Stimulated activated CD4-positive, alpha-beta T cell treated with anti-CD3 and anti-CD28 coated beads, TNF-alpha, amount 100 ng/mL, for 4 hours (primary cell): ENCODE data around the gene ILKAP.

Source experiments
- DNase-seq, 3 experiments: peaks; one replicate each; pipeline ENCODE4 v3.0.0-alpha.2; 2020; ENCODE audit warnings: low read depth in 3 of 3

ILKAP gene

DNA sequence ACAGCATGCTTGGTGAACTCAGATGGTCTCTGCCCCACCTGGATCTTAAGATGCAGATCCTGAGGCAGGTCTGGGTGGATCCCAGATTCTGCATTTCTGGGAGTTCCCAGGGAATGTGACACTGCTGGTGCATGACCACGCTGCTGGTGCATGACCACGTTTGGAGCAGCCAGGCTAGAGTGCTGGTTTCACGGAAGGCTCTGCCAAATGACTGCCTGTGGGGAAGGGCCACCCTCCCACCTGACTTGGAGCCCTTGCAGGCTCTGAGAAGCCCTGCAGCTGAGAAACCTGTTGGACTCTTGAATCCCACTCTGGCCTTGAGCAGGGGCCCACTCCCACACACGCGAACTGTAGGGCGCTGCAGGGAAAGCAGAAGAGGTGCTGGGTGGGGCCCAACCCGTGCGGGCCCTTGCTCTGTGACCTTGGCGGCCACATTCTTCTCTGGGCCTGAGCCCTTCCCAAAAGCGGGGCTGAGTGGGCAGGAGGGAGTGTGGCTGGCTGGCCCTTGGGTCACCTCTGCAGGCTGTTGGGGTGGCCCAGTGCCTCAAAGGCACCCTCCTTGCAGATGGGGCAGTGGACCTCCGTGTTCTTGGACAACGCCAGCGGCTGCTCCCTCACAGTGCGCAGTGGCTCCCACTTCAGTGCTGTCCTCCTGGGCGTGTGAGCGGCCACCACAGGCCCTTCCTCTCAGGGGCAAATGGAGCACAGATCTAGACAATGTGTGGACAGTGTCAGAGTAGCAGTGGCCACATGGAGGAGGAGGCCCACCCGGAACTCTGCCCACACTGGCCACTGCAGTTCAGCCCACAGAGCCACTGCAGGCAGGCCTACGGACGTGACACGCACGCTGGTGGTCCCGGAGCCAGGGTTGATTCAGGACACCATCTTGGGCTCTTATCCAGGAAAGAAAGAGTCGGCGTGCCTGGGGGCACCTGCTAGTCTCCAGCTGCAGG is 36.8 kb downstream of the ILKAP start:
- no peak for DNase-seq

DNA sequence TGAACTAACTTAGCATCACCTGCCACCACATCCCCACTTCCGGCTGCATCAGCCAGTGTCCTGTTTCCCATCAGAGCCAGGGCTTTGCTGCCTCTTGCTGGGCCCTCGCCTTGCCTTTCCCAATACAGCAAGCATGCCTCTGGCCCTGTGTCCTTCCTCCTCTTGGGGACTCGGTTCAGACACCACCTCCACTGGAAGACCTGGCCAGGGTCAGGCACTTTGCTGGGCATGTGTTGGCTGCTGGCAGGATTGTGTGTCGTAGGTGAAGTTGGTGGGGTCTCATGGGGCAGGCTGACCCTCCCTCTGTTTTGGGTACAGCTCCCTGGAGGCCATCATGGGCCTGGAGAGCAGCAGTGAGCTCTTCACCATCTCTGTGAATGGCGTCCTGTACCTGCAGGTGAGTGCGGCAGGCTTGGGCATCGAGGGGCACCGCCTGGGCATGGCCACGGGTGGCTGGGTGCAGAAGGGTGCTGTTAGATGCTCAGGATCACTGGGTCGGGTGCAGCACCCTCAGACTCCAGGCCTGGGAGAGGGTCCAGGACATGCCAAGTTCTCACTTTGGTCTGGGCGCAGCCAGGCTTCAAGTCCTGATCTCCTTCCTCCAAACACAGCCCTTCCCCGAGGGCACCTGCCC is 38.1 kb downstream of the ILKAP start:
- no peak for DNase-seq

DNA sequence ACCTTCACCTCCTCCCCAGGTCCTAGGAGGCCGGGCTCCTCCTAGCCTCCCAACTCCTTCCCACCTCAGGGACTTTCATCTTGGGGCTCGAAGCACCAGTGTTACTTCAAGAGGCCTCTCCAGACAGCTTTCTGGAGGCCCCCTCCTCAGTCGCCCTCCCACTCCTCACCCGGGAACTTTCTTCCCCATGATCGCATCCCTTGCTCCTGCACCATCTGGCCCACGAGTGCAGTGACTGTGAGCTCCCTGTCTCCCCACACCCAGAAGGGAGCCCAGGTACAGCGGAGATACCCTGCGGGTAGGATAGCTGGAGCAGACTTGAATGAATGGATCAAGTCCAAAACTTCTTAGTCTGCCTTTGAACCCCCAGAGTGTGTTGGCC is 38.6 kb downstream of the ILKAP start:
- DNase-seq, result no peak

DNA sequence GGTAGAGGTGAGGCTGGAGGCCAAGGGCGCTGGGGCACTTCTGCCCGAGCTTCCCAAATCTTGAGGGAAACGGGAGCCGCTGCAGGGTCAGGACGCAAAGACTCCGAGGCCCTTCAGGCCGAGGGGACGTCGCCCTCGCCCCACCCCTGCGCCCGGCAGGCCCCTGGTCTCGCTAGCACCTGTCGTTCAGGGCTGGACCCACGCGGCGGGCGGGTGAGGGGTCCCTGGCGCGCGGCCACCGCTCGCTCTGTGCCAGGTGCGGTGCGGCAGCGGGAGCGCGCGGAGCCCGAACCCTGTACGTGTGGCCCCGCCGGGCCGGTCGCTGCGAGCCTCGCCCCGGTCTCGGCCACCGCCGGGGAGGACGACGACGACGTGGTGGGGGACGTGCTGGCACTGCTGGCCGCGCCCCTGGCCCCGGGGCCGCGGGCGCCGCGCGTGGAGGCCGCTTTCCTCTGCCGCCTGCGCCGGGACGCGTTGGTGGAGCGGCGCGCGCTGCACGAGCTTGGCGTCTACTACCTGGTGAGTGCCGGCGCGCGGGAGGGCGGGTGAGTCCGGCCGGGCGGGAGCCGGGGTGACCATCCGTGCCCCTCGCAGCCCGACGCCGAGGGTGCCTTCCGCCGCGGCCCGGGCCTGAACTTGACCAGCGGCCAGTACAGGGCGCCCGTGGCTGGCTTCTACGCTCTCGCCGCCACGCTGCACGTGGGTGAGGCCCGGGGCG is 39.9 kb downstream of the ILKAP start:
- DNase-seq, result no peak

DNA sequence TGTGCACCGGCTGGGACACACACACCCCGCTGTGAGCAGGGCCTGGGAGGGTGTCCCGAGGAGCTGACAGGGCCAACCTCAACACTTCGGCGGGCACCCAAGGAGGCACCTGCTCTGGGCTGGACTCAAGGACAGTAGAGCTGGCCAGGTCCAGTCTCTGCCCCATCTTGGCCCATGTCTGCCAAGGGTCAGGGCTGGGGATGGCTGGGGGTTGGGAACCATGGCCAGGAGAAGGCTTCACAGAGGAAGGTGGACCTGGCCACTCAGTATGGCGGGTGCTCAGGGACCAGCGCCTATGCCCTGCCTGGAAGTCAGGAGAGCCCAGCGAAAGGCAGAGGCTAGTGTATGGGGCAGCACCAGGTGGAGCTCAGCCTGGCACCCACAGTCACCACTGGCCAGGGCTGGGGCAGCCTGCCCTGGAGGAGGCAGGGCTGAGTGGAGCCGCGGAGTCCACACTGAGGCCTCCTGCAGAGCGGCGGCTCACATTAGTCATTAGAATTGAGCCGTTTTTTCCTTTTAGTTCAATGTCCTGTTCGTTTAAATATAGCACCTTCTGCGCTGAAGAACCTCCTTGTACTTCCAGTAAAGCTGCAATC is 40.6 kb downstream of the ILKAP start:
- DNase-seq, result no peak

DNA sequence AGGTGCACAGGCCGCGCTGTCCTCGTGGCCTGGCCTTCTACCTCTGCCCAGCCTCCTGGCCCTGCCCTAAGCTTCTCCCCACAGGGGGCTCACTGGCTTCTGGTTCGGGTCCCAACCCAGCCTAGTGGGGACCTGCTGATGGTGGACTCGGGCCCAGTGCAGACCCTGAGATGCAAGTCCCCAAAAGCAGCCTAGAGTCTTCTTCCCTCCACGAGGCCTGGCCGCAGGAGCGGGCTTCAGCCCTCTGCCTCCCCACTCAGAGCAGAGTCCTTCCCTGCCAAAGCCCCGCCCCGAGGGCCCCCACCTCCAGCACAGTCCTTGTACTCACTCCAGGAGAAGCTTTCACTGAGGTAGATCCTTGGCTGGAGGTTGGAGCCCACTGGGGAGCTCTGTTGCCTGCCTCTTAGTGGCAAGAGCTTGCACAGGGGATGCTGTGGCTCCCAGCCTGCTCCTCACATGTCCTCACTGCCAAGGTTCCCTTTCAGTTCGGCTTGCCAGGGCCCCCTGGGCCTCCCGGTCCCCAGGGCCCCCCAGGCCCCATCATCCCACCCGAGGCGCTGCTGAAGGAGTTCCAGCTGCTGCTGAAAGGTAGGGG is 41.1 kb downstream of the ILKAP start:
- no peak for DNase-seq

DNA sequence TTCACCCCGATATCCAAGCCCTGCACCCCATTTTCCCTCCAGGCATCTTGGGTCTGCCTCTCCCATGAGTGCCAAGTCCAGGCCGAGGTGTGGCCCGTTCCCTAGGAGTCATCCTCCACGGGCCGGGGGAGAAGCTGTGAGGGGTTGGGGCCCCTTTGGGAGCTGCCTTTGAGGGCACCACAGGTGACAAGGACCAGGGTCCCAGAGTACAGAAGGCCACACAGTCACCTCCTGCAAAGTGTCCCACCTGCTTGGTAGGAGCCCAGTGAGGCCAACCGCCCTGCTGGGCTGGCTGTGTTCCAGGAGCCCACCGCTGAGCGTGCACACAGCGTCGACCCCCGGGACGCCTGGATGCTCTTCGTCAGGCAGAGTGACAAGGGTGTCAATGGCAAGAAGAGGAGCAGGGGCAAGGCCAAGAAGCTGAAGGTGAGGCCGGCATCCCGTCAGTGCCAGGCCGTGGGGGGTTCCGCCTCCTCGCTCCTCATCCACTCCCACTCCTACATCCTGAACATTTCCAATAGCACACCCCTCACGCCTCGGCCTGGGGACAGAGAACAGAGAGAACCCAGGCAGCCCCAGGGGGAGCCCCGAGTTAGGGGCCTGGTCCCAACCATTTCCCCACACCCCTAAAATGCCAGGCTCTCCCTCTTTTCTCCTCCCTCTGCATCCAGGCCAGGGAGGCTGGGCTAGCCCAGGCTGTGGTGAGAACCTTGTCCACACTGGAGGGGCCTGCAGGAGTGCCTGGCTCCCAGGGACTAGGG is 42.0 kb downstream of the ILKAP start:
- no peak for DNase-seq

DNA sequence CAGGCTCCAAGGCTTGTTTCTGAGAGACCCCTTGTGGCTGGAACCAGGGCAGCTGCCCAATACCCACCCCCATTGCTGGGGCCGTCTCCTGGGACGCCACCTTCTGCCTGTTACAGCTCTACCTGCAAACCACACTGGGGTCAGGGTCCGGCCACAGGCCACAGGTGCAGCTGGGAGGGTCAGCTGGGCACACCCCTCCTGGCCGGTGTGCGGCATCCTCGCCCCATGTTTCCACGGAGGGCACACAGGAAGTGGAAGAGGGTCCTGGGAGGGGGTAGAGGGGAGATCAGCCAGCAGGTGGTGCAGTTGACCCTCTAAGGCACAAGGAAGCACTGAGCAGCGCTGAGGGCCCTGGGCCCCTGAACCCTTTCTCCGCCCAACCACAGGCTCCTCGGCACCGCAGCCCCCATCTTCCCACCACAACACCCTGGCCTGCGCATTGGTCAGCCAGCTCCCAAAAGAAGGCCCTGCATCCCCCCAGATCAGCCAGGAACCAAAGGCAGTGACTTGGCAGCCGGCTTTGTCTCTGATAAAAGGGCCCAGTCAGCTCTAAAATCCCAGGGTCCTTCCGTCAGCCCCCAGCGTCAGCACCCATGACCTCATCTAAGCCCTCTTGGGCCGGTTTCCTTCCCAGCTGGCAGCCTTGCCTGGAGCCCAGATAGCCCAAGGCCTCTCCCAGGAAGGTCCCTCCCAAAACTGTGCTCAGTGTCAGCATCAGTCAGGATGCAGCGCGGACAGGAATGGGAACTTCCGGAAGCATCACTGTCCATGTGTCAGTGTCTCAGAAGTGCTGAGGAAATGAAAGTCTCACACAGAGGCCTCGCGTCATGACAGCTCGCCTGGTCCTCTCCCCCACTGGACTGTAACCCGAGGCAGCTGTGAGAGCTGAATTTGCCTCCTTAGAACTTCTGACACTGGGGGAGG is 43.0 kb downstream of the ILKAP start:
- DNase-seq, result no peak

DNA sequence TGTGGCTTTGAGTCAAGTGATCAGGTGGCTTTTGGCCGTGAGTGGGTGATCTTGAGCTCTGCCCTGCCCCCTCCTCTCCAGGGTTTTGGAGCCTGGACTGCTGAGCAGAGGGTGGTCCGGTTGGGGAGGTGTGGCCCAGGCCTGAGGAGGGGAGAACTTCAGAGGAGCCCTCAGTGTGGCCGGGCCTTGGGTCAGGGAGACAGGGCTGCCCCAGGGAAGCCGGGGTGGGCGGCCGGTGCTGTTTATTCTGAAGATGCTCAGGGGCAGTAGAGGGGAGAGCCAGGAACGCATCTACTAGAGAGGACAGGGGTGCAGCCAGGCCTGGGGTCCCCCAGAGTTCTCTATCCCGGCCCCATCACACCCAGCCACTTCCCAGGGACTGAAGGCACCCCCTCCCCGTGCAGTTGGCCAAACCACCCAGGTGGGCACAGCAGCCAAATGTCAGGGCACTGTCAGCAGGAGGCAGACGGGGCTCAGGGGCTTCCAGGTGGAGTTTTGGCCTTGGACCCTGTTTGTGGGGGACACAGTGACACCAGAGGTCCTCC is 43.8 kb downstream of the ILKAP start:
- DNase-seq, result no peak

DNA sequence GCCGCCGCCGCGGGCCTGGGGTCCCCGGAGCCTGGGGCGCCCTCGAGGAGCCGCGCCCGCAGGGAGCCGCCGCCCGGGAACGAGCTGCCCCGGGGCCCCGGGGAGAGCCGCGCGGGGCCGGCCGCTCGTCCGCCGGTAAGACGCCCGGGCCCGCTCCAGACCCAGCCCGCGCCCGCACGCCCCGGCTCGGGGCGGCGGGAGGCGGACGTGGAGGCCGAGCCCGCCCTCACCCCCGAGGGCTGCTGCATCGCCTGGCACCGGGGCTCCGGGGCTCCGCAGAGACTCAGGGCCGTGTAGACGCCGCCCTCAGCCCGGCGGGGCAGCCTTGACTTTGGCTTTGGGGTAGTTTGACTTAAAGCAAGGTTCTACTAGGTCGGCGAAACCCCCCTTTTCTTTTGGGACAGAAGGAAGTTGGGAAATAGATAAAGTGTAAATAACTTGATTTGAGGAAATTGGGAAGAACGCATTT is 44.4 kb downstream of the ILKAP start:
- no peak for DNase-seq

DNA sequence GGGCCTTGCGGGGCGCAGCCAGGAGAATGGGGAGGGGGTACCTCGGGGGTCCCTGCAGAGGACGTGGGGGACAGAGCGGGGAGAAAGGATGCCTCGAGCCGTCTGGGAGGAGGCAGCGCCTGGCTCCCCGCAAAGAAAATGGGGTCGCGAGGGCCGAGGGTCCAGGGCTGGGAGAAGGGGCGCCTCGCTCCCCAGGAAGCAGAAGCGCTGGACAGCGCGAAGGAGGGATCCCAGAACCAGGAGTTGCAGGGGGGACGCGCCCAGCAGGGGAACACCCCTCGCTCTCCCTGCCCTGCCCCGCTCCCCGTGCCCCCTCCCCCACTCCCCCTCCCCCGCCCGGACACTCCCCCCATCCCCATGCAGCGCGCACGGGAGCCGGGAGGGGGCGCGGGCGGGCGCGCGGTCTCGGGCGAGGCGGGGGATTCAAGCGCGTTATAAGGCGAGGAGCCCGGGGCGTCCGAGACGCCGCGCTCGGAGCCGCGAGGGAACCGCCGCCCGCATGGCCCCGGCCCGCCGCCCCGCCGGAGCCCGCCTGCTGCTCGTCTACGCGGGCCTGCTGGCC is 44.9 kb downstream of the ILKAP start, which contains the start of gene ERFE:
ERFE (plus strand) TSS at position 462 of the 562 bp plus-strand sequence; CDS start at position 500, 38 bp downstream.
- DNase-seq, result peak in 2 of 3 experiments; percentile 26 to 33

DNA sequence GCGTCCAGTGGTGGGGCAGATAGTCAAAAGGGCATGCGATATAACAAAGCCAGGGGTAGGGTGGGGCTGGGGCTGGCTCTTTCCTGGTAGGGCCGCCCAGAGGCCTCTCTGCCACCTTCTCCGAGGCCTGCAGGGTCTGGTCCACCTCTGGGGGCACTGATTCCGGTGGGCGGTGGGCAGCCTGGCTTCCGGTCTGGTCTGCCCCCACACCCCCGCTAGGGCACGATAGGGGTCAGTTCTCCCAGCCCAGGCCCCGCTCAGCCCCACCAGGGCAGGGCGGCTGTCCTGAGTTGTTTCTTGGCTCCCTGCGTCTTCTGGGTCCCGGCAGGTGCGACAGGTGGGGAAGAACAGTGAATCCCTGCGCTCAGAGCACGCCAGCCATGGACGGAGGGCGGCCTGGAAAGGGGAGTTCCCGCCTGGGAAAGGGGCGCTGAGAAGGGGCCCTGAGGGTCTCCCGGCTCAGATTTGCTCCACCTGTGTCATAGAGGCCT is 45.4 kb downstream of the ILKAP start:
- DNase-seq, result no peak

DNA sequence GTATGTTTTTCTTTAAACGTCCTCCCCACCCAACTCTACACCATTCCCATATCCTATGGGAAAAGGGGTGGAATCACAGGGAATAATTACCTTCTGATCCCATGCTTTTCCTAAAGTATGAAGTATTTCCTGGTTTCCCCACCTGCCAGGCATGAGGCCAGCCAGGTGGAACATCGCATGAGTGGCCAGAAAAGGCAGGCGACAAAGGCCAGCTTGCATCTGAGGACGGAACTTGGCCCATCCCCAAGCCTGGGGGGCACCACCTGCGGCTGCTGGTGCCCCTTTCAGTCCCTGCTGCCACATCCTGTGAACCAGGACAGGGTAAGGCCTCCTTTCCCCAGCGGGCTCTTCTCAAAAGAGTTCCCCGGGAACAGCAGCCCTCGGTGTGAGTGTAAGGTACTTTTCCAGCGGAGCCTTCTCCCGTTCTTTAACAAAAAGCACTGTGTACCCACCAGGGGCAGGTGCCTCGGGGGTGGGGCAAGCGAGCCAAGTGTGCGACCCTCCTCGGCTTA is 45.9 kb downstream of the ILKAP start:
- no peak for DNase-seq

DNA sequence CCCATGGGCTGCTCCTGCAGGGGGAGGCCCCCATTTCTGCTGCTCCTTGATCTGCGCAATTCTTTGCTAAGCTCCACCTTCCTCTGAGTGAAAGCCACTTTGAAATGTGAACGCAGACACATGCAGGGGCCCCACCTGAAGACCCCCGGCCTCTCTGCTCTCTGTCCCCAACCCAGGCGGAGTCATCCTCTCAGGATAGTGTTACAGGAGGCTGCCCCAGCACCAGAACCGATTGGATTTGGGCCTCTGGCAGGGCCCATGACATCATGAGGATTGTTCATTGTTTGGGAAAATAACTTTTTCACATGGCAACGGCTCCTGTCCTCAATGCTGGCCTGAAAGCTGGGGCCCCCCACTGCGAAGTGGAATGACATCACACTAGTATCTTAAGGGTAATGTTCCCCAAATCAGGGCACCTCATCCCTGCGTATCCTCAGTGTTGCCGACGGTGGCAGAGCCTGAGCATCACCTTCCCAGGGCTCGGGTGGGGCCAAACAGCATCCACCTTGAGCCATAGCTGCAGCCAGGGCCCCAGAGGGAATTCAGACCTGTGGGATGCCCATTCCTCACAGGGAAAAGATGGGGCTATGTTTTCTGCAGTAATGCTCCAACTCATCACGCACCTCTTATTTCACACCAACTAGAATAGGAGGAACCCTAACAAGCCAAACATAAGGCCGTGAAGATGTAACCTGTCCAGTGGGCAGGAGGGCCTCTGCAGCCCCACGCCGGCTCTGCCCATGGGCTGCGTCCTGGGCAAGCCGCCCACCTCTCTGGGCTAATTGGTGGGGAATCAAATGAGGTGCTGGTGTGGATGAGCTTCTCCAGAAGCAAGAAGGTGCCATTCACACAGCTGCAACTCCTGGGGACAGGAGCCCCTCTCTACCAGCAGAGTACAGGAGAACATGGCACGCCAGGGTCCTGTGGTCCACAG is 47.5 kb downstream of the ILKAP start:
- no peak for DNase-seq

DNA sequence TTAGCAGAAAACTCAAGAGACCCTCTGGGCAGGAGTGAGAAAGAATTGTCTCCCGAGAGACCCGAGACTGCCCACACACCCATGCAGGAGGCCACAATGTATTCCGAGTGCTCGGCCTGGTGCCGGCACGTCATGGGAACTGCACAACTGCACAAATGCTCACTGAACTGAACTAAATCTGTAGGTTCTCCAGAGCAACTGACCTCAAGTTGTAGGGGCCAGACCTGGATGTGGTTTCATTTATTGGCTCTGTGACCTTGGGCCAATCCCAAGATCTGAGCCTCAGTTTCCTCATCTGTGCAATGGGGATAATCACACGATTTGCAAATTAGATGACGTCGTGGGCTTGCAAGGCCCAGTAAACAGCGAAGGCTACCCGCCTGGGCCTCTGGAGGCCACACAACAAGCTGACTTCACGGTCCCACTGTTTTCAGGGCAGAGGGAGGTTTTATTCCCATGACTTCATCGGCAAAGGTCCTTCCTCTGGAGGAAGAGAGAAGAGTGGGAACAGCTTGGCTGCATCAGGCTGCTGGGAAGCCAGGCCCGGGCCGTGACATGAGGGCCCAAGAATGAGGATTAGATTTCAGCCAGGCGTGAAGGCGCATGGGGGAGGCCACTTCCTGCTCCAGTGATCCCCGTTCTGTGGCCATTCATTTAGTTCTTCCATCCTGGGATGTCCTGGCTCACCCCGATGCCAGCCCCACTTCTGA is 48.3 kb downstream of the ILKAP start:
- no peak for DNase-seq

DNA sequence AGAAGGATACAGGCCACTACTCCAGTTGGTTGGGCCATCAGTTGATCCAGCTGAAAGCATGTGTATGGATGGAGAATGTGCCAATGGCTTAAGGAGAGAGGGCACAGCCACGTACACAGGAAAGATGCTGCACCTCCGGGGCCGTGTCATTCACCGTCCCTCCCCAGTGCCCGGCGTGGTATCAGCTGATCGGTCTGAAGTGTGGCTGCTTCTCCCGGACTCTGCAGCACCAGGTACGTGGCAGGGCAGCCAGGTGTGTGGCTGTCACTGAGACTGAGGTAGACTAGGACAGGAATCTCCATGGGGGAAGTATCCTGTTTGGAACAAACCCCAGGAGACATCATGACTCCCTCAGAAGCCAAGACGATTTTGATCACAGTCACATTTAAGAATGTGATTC is 48.9 kb downstream of the ILKAP start:
- DNase-seq, result no peak
